GM23248 (cell line): ENCODE data around the gene MISP. TPM values are rescaled to one million over a fixed set of nuclear protein-coding genes. Genes with fewer than 3 reads are reported as not detected.

Experiments used
- DNase-seq: peaks from one replicate; pipeline ENCODE4 v3.0.0-alpha.2; 2015
- H2AFZ ChIP-seq: fragments of 200-600 bp; sonication (generic); 2 replicates; pipeline ENCODE4 v1.6.1; 2016; ENCODE audit warnings: antibody characterized with exemption
- H3F3A ChIP-seq: fragments of 200-600 bp; sonication (generic); 2 replicates; pipeline ENCODE4 v1.6.1; 2016; ENCODE audit warnings: mild to moderate bottlenecking, antibody characterized with exemption, mixed run types; ENCODE audit not compliant: insufficient read depth
- H3K27ac ChIP-seq: fragments of 200-600 bp; sonication (generic); 2 replicates; pipeline ENCODE4 v1.5.1; 2016; ENCODE audit warnings: mild to moderate bottlenecking
- H3K27me3 ChIP-seq: fragments of 200-600 bp; sonication (generic); replicated peaks from 2 replicates; pipeline ENCODE4 v1.6.1; 2016; ENCODE audit warnings: mild to moderate bottlenecking; ENCODE audit not compliant: insufficient read depth
- H3K36me3 ChIP-seq: fragments of 200-600 bp; sonication (generic); 2 replicates; pipeline ENCODE4 v1.6.1; 2016; ENCODE audit warnings: low read depth, mild to moderate bottlenecking
- H3K4me1 ChIP-seq: fragments of 200-600 bp; sonication (generic); 2 replicates; pipeline ENCODE4 v1.6.1; 2016; ENCODE audit warnings: mild to moderate bottlenecking; ENCODE audit not compliant: insufficient read depth
- H3K4me2 ChIP-seq: fragments of 200-600 bp; sonication (generic); one replicate; pipeline ENCODE4 v1.6.1; 2016; ENCODE audit warnings: mild to moderate bottlenecking; ENCODE audit not compliant: unreplicated experiment
- H3K4me3 ChIP-seq: fragments of 200-600 bp; sonication (generic); 2 replicates; pipeline ENCODE4 v1.5.1; 2016; ENCODE audit warnings: mild to moderate bottlenecking
- H3K79me2 ChIP-seq: fragments of 200-600 bp; sonication (generic); 2 replicates; pipeline ENCODE4 v1.6.1; 2016; ENCODE audit warnings: mild to moderate bottlenecking; ENCODE audit not compliant: insufficient read depth
- H3K9ac ChIP-seq: fragments of 200-600 bp; sonication (generic); 2 replicates; pipeline ENCODE4 v1.6.1; 2016; ENCODE audit warnings: mild to moderate bottlenecking
- H3K9me2 ChIP-seq: fragments of 200-600 bp; sonication (generic); 2 replicates; pipeline ENCODE4 v1.6.1; 2016; ENCODE audit warnings: mixed run types, mild to moderate bottlenecking, moderate library complexity; ENCODE audit not compliant: insufficient read depth
- H3K9me3 ChIP-seq: fragments of 200-600 bp; sonication (generic); one replicate; pipeline ENCODE4 v1.6.1; 2017; ENCODE audit warnings: low read depth
- H4K20me1 ChIP-seq: fragments of 200-600 bp; sonication (generic); 2 replicates; pipeline ENCODE4 v1.6.0; 2016; ENCODE audit not compliant: insufficient read depth
- EZH2 ChIP-seq: fragments of 200-600 bp; sonication (generic); IDR thresholded peaks from 2 replicates; pipeline ENCODE4 v1.6.1; 2018; ENCODE audit warnings: antibody characterized with exemption, mild to moderate bottlenecking; ENCODE audit not compliant: insufficient read depth, poor library complexity, severe bottlenecking
- EZH2phosphoT487 ChIP-seq: fragments of 200-600 bp; sonication (generic); IDR thresholded peaks from 2 replicates; pipeline ENCODE4 v1.6.1; 2018; ENCODE audit warnings: antibody characterized with exemption, moderate library complexity, mild to moderate bottlenecking, low read depth; ENCODE audit not compliant: insufficient read depth
- WGBS, 2 experiments: methylation state at CpG; one replicate each; pipeline ENCODE4 v1.1.6; 2015 to 2017; ENCODE audit warnings: low lambda C conversion rate in 2 of 2, low coverage in 1 of 2; ENCODE audit errors: missing lambda C conversion rate in 2 of 2; 5-methylcytosine and 5-hydroxymethylcytosine counted together
- in situ Hi-C: fragments of 300-500 bp; cut with MboI; formaldehyde crosslinking; loops from 2 replicates; pipeline ENCODE4 v1.15.0; 2020
- polyA plus RNA-seq: library from polyadenylated mRNA; unstranded; fragments of >200 nt; fragmentation: Nextera tagmentation; extraction: Ambion mirVana; gene quantifications from 2 replicates; pipeline ENCODE4 v1.2.1, GENCODE V29; 2016
- total RNA-seq: library from RNA; depleted of rRNA; stranded (reverse); fragments of >200 nt; shearing (Covaris generic); gene quantifications from 2 replicates; pipeline ENCODE4 v1.2.3, GENCODE V29; 2014

Gene MISP
- total and polyA plus RNA-seq, 2 experiments from 2014 or later: not detected

DNA sequence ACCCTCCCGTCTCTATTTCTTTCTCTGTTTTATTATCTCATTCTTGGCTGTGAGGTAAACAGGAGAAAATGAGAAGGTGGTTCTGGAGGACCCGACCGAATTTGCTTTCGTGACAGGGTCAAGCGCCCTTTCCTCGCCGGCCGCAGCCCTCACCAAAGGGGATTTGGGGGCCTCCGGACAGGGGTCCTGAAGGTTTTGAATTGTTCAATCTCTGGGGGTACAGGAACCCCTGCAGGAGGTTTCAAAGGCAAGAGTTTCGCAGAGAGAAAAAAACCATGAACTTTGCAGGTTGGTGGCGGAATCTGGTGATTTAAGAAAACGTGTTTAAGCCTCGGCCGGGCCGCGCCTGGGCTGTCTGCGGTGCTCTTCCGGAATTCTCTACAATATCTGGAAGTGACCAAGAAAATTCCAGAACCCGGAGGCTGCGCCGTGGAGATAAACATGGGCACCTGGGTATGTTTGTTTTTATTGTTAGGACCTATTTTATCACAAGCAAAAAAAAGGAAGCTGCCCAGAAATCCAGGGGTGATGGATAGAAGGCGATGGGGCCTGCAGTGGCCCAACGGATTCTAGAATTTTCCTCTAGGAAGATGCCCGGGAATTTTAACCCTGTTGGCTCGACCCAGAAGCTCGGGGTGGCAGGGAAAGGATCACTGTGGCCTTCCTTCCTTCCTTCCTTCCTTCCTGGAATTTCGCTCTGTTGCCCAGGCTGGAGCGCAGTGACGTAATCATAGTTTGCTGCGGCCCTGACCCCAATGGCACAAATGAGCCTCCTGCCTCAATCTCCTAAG is 32.2 kb downstream of the MISP start:
- no peaks in the 10 kb centered on the region for H4K20me1 ChIP-seq
- H3K4me2 ChIP-seq: peak overlapping the region; percentile 71
- no peaks in the 10 kb centered on the region for H3K9me3 ChIP-seq
- in situ Hi-C loops: no loop called here
- no peaks in the 10 kb centered on the region for H3K36me3 ChIP-seq
- peak overlapping the region; percentile 59 for H3K4me3 ChIP-seq
- peak overlapping the region; percentile 28; the same call in 1 of the 2 replicates for H3K9ac ChIP-seq
- peak overlapping the region; percentile 78 for H2AFZ ChIP-seq
- TF ChIP-seq EZH2 (no peak), EZH2phosphoT487 (no peak)
- H3K9me2 ChIP-seq: no peaks in the 10 kb centered on the region
- peaks cover 17% of the 10 kb centered on the region for H3K4me1 ChIP-seq
- no peak overlapping the region for H3K27ac ChIP-seq
- H3K79me2 ChIP-seq: no peaks in the 10 kb centered on the region
- DNase-seq: no peak
- H3F3A ChIP-seq: no peaks in the 10 kb centered on the region
- H3K27me3 ChIP-seq: no peaks in the 10 kb centered on the region
- 83 to 85% methylated on average over 30 of the region's 30 CpGs for WGBS, 2 experiments

DNA sequence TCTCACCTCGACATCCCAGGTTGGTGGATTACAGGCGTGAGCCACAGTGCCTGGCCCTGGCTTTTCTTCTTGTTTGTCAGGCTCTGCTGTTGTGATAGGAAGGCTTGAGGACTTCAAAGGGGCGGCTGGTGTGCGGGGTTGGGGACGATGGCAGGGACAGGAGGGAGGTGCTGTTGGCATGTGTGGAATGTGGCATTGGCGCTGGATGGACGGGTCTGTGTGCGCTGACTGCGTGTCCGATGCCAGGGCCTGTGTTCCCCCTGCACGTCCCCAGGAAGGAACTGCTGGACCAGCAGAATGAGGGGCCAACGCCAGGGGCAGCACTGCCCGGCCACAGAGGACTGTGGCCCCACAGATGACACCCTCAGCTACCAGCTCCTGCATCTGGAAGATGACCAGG is 33.6 kb downstream of the MISP start:
- H3K9ac ChIP-seq: no peak overlapping the region
- H3K36me3 ChIP-seq: no peaks in the 10 kb centered on the region
- no peak for TF ChIP-seq EZH2
- TF ChIP-seq EZH2phosphoT487: no peak
- no peaks in the 10 kb centered on the region for H3K9me2 ChIP-seq
- no peaks in the 10 kb centered on the region for H3F3A ChIP-seq
- H3K9me3 ChIP-seq: no peaks in the 10 kb centered on the region
- WGBS, 2 experiments: 87 to 91% methylated on average over 12 to 13 of the region's 13 CpGs
- H3K27ac ChIP-seq: no peak overlapping the region
- H3K27me3 ChIP-seq: no peaks in the 10 kb centered on the region
- DNase-seq: no peak
- no peak overlapping the region for H2AFZ ChIP-seq
- H3K79me2 ChIP-seq: no peaks in the 10 kb centered on the region
- no peak overlapping the region for H3K4me2 ChIP-seq
- H4K20me1 ChIP-seq: no peaks in the 10 kb centered on the region
- H3K4me1 ChIP-seq: peaks cover 20% of the 10 kb centered on the region
- no peak overlapping the region for H3K4me3 ChIP-seq
- in situ Hi-C loops: no loop called here

DNA sequence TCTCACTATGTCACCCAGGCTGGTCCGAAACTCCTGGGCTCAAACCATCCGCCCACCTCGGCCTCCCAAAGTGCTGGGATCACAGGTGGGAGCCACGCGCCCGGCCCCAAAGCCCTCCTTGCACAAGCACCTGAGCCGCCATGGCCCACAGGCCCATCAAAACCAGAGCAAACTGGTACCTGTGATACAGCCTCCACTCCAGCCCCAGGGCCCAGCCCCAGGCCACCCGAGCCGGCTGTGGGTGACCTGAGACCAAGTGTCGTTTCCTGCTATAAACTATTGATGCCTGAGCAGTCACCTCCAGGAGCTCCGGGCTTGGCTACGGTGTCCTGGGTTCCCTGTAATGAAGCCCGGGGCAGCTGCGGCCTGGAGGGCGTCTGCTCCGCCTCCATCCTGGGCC is 36.6 kb downstream of the MISP start:
- no peaks in the 10 kb centered on the region for H3K9me2 ChIP-seq
- H3K27ac ChIP-seq: no peak overlapping the region
- H3K79me2 ChIP-seq: no peaks in the 10 kb centered on the region
- TF ChIP-seq EZH2 (no peak), EZH2phosphoT487 (no peak)
- H3K9me3 ChIP-seq: no peaks in the 10 kb centered on the region
- no peaks in the 10 kb centered on the region for H4K20me1 ChIP-seq
- no peak overlapping the region for H3K4me2 ChIP-seq
- in situ Hi-C loops: no loop called here
- DNase-seq: no peak
- no peaks in the 10 kb centered on the region for H3F3A ChIP-seq
- H3K27me3 ChIP-seq: no peaks in the 10 kb centered on the region
- WGBS, 2 experiments: 96 to 98% methylated on average over 16 of the region's 16 CpGs
- H3K9ac ChIP-seq: no peak overlapping the region
- H3K36me3 ChIP-seq: no peaks in the 10 kb centered on the region
- H2AFZ ChIP-seq: no peak overlapping the region
- H3K4me1 ChIP-seq: peaks cover 14% of the 10 kb centered on the region
- no peak overlapping the region for H3K4me3 ChIP-seq

DNA sequence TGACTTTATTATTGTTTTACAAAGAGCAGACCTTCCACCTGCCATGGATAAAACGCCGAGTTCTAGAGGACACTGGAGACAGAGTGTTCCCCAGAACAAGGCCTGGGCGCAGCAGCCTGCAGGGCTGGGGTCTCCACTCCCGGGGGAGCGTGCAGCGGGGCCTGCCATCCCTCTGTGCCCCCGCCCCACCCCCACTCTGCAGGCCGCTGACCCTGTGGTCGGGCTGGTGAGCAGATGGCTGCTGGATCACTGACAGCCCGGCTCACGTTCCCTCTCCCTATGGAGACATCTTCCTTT is 37.7 kb downstream of the MISP start:
- WGBS, 2 experiments: 31 to 36% methylated on average over 9 to 11 of the region's 11 CpGs
- no peaks in the 10 kb centered on the region for H3K79me2 ChIP-seq
- in situ Hi-C loops: no loop called here
- peak overlapping the region; percentile 80 for H2AFZ ChIP-seq
- DNase-seq: no peak
- H3K9ac ChIP-seq: no peak overlapping the region
- no peak for TF ChIP-seq EZH2
- no peak for TF ChIP-seq EZH2phosphoT487
- no peaks in the 10 kb centered on the region for H3K9me3 ChIP-seq
- H3F3A ChIP-seq: no peaks in the 10 kb centered on the region
- peak overlapping the region; percentile 16 for H3K4me2 ChIP-seq
- H3K27me3 ChIP-seq: no peaks in the 10 kb centered on the region
- peaks cover 8% of the 10 kb centered on the region; the same call in 1 of the 2 replicates for H3K4me1 ChIP-seq
- no peak overlapping the region for H3K4me3 ChIP-seq
- no peak overlapping the region for H3K27ac ChIP-seq
- no peaks in the 10 kb centered on the region for H4K20me1 ChIP-seq
- H3K9me2 ChIP-seq: no peaks in the 10 kb centered on the region
- no peaks in the 10 kb centered on the region for H3K36me3 ChIP-seq
